ENCODE measurements around the gene PDE4B.
"Not testable (repeated sequence)": the region's sequence is repeated elsewhere in the genome, so short reads cannot be mapped to it uniquely, and the experiment has no call there.

- TF ChIP-seq CTCF, POLR2A (IDR thresholded peaks at IDR 0.05): not testable (repeated sequence)
Observed at GRCh38 chr1:66006534-66006933, 213.8 kb downstream of the PDE4B start.

Data from heart left ventricle (tissue), 13 donors.